Cardiac septum (tissue), 1 donor: ENCODE results near the gene FBXW7. TPM values are rescaled to one million over a fixed set of nuclear protein-coding genes. Genes with fewer than 3 reads are reported as not detected.

Source experiments
- DNase-seq: peaks from one replicate; pipeline ENCODE4 v3.0.0-alpha.2; 2020; ENCODE audit warnings: low spot score
- intact Hi-C: fragments of 100-400 bp; cut with DNase I; formaldehyde crosslinking; loops from one replicate; pipeline ENCODE4 v1.14.0; 2022
- total RNA-seq: library from RNA; stranded (reverse); fragmentation: NEBNext Ultra II Directional; extraction: Animal tissue kit (Norgen Biotek cat#: 25700); gene quantifications from one replicate; pipeline ENCODE4 v1.2.1, GENCODE V29; 2021
- donor health status: DM: no; HTN: no; CAD: no.

FBXW7 gene
- total RNA-seq, 1 donor from 2014 or later: 65.5 TPM

DNA sequence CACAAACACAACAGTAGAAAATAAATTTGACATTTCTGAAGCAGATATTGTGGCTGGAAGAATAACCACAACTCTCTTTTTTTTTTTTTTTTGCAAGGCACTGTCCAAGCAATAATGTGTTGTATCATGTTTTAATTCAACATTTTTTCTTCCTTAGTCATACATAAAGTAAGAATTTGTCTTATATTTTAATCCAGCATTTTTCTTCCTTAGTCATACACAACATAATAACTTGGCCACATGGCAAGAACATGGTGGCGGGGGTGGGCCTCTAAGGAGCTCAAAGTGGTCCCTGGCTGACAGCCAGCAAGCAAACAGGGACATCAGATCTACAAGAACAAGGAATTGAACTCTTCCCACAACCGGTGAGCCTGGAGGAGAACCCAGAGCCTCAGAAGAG is 20.2 kb downstream of the FBXW7 start:
- intact Hi-C loops: no loop called here
- no peak for DNase-seq

DNA sequence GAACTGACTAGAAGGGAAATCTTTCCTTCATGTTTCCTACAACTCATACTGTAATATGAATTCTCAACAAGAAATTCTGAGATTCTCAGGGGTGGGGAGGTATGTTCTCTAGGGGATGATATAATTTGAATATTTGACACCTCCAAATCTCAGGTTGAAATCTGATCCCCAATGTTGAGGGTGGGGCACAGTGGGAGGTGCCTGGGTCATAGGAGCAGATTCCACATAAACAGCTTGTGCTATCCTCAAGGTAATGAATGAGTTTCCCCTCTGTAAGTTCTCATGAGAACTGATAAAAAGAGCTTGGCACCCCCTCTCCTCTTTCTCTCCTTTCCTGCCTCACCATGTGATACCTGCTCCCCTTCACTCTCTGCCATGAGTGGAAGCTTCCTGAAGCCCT is 21.5 kb downstream of the FBXW7 start:
- intact Hi-C loops: no loop called here
- DNase-seq: no peak

DNA sequence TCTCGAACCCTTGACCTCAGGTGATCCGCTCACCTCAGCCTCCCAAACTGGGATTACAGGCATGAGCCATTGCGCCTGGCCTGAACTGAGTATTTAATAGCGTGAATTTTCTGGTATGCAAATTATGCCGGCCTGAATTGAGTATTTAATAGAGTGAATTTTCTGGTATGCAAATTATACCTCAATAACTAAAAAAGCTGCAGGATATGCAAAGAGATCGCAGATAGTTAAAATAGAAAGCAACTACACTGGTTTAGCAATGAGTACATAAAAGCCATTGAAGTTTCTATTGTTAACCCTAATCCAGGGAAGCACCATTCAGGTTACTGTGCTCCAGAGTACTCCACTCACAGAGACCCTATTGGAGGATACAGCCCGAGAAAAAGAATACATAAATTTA is 22.8 kb downstream of the FBXW7 start:
- no peak for DNase-seq
- intact Hi-C loops: no loop called here

DNA sequence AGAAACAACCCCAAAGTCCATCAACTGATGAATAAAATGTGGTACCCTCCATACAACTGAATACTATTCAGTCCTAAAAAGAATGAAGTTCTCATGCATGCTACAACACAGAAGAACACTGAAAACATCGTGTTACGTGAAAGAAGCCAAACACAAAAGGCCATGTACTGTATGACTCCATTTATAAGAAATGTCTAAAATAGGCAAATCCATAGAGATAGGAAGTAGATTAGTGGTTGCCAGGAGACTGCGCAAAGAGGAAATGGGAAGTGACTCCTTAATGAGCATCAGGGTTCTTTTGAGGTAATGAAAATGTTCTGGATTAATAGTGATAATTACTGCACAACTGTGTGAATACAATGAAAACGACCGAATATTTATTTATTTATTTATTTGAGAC is 23.4 kb downstream of the FBXW7 start:
- intact Hi-C loops: no loop called here
- DNase-seq: no peak

DNA sequence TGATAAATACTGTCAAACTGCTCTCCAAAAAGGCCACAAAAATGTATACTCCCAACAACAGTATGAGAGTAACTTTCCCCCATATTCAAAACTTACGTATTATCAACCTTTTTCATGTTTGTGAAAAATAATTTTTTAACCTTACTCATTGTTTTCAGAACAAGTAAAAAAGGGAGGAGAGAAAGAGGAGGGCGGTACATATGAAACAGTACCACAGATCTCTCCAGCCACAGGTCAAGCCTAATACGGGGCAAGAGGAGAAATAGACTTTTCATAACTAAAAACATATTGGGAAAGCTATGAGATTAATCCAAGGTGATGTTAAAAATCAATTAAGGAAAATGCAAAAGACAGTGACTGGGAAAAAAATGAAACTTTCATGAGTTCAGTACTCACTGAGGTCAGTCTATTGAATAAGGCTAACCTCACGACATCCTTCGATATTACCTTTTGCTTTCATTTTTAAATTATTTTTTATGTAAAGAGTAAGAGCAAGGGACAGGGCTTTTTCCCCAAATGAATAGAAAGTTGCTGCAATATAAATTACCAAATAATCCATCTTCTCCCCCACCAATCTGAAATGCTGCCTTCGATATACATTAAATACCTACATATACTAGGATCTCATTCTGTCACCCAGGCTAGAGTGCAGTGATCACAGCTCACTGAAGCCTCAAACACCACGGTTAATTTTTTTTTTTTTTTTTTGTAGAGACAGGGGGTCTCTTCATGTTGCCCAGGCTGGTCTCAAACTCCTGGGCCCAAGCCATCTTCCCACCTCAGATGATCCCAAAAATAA is 25.3 kb downstream of the FBXW7 start:
- no peak for DNase-seq
- intact Hi-C loops: no loop called here

DNA sequence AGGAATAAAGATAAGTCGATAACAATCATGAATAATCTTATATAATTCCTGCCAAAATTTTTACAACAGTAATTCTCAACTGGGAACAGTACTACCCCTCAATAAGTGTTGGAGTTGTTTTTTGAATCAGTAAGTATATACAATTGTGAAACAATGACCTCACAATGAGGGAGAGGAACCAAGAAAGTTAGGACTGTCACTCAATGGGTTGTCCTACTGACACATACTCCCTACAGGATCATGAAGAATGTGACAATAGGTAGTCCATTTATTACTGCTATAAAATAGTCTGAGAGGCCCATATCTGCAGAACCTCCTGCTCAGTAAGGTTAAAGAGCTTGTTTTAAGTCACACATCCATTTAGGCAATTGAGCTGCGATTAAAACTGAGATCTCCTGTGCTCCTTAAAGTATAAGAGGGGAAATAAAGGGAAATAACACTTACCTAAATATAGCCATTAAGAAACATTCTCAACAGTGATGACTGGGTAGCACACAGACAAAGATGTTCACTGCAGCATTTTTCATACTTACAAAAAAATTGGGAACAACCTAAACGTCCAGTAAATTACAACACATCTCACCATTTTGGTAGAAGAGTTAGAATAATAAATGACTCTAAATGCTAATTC is 26.2 kb downstream of the FBXW7 start:
- intact Hi-C loops: loop anchor here (10.0 kb wide), 1 partner anchor 595 kb away; no protein-coding TSS in a partner anchor
- DNase-seq: no peak

DNA sequence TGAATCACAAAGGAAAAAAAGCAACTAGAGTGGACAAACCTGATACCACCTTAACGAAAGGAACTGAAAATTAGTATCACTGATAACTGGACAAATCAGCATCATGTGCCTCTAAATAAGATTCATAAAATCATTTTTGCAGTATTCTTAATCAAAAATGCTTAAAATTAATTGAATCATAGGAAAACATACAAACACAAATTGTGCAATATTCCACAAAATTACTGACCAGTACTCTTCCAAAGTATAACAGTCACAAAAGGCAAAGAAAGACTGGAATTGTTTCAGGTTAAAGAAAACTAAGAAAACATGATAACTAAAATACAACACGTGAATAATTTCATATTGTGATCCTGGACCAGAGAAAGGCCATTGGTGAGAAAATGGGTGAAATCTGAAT is 27.1 kb downstream of the FBXW7 start:
- DNase-seq: no peak
- intact Hi-C loops: loop anchor here (10.0 kb wide), 1 partner anchor 596 kb away; no protein-coding TSS in a partner anchor

DNA sequence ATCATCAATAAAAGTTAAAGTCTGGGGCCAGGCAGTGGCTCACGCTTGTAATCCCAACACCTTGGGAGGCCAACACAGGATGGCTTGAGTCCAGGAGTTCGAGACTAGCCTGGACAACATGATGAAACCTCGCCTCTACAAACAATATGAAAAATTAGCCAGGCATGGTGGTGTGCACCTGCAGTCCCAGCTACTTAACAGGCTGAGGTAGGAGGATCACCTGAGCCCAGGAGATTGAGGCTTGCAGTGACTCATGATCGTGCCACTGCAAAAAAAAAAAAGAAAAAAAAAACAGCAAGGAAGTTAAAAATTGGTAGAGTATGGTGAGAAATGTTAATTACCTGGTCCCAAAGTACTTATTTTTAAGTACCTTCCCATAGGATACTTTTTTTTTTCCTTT is 27.5 kb downstream of the FBXW7 start:
- intact Hi-C loops: loop anchor here (10.0 kb wide), 1 partner anchor 596 kb away; no protein-coding TSS in a partner anchor
- DNase-seq: no peak

DNA sequence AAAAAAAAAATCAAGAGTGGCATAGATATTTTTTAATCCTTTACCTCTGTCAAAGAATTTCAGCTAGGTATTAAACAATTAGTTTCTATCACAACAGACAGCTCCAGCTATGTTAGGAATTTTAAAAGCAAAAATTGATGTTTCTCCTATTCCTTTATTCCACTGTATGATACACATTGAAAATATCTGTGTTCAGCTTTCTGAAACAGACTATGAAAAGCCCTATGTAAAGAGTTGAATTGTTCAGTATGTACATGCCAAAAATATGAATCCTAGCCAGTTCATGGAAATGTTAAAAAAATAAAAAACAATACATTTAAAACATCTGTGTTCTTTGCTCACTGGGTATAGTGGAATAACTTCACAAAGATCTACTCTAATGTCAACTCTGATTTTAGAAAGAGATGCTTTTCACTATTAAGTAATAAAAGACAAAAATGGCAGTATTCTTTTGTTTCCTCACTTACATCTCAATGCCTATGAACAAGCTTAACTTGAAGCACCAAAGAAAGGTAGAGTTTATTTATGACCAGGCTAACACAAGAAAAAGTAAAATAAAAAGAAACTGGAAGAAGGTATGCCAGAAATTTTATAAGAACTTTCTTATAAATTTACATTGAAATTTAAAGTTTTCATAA is 32.1 kb downstream of the FBXW7 start:
- intact Hi-C loops: loop anchor here (5.0 to 10.0 kb wide), 2 partner anchors 139 to 601 kb away; no protein-coding TSS in a partner anchor
- DNase-seq: no peak

DNA sequence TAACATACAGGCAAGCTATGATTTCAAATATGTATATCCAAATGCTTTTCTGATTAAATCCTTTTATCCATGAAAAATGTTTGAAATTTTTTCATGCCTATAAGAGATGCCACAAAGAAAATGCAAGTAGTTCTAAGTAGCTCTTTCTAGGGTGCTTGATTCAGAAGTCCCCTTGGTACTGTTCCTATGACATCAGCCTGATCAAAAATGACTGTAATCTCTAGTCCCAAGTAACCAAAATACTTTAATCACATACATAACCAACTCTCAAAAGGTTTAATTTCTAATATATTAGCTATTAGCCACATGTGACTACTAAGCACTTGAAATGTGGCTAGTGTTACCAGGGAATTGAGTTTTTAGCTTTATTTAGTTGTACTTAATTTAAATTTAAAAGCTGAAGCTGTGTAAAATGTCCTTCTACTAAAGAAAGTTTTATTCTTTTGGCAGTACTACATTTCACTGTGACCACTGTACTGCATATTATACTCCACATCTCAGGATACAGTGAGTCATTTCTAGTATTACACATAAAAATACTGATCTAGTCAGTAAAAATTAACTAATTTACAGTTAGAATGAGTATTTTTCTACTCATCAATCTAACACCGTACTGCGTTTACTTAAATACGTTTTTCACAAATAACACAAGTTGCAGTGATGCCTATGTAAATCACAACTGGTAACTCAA is 33.9 kb downstream of the FBXW7 start:
- no peak for DNase-seq
- intact Hi-C loops: loop anchor here (2.0 to 10.0 kb wide), 3 partner anchors 140 to 603 kb away; no protein-coding TSS in a partner anchor

DNA sequence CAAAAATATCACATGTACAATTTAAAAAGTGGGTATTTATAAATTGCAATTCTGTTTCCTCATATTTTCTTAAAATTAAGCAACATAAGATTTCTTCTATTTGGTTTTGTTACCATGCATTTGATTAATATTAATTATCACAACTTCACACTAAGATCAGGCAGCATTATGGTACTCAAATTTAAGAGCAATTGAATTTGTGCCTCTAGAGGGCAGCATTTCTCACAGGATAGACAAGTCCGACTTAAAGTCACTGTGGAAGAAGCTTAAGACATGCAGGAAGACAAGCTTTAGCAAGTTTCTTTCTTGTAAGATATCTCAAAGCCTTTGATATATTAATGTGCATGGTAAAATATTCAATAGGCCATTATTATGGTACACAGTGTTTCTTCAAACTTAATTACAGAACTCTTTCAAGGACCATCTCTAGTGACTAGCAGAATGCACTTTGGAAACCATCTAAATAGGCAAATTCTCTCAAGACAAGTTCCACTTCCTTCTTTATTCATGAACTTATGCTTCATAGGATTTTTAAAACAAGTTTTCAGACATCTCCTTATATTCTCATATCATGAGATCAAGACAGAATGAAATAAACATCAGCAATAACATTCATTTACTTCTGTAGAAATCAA is 35.0 kb downstream of the FBXW7 start:
- intact Hi-C loops: loop anchor here (2.0 to 10.0 kb wide), 3 partner anchors 141 to 604 kb away; no protein-coding TSS in a partner anchor
- no peak for DNase-seq

DNA sequence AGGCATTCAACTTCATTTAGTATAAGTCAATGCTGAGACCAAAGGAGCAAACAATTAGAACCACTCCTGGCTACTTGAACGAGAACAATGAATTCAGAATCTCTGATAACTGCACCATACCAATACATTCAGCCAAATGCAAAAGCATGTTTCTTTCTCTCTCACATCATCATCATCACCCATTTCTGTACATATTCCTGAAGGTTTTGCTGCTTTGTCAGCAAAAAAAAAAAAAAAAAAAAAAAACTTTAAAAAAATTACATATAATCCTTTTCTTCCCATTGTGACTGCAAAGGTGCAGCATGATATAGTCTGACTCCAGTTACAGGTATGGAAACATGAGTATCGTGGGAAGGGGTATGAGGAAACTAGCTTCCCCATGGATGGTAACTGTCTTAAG is 35.6 kb downstream of the FBXW7 start:
- DNase-seq: no peak
- intact Hi-C loops: loop anchor here (2.0 to 10.0 kb wide), 3 partner anchors 142 to 605 kb away; no protein-coding TSS in a partner anchor

DNA sequence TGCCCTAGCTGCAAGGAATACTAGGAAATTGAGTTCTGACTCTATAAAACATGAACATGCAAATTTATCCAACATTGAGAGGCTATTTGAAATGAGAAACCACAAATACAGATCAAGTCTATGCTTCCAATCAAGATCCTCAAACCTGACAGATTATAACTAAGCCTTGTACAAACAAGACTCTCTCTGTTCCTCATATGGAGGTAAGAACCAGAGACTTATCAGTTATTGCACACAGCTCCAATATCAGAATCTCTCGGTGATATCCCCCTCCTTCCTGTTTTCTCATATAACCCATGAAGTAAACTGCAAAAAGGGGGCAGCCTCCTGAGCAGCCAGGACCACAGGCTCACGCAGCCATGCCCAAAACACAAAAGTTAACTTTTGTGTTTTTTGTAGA is 36.5 kb downstream of the FBXW7 start:
- no peak for DNase-seq
- intact Hi-C loops: no loop called here

DNA sequence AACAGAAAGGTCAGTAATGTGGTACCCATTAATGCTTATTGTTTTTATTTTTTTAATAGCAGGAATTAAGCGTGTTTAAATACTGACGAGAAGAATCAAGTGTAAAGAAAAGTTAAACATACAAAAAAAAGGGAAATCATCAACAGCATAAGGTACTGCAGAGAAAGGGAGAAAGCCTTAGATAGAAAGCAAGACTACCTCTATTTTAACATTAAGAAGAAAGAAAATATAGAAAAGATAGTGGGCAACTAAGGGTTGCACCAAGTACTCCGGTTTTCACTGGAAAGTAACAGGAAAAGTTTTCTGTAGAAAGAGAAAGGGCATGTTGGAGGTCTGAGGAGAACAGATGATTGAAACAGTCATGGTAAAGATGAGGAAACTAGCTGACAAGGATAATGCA is 41.9 kb downstream of the FBXW7 start:
- intact Hi-C loops: no loop called here
- DNase-seq: no peak

DNA sequence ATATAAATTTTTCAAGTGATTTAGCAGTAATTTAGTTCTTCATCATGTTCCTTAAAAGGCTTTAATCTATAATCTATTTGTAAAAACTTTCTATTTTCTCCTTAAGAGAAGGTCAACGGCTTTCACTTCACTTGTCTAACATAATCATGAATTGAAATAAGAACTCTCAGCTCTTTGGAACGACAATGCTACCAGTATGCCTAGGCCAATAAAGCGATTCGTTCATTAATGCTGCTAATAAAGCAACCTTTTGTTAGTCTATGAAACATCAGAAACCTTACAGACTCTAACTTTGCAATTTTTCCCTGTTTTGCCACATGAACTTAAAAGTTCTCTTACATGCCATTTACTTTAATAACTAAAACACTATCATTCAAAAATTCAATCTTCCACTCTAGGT is 47.6 kb downstream of the FBXW7 start:
- DNase-seq: no peak
- intact Hi-C loops: no loop called here

DNA sequence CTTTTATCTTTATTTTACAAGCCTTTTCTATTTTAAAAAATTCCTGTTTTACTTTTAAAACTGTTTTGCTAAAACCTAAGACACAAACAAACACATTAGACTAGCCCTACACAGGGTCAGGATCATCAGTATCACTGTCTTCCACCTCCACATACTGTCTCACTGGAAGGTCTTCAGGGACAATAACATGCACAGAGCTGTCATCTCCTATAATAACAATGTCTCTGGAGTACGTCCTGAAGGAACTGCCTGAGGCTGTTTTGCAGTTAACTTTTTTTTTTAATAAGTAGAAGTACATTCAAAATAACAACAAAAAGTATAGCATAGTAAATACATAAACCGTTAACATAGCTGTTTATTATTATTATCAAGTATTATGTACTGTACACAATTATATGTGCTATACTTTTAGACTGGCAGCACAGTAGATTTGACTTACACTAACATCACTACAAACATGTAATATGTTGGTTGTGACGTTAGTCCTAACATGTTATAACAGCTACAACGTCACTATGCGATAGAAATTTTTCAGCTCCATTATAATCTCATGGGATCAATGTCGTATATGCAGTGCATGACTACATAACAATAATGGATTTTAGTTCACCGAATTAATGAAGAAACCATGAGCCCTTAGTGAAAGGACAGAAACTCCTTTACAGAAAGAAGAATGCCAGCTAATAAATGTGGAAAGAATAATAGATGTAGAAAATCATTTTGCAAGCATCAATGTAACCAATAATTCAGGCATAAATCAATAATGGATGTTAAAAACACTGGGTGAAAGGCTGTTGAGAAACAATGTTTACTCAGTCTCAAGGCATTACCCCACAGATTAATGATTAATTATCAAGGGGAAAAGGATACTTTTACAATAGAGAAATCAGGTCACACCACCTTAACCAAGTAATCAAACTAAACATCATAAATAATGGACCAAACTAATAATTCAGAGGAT is 49.2 kb downstream of the FBXW7 start:
- intact Hi-C loops: no loop called here
- no peak for DNase-seq

DNA sequence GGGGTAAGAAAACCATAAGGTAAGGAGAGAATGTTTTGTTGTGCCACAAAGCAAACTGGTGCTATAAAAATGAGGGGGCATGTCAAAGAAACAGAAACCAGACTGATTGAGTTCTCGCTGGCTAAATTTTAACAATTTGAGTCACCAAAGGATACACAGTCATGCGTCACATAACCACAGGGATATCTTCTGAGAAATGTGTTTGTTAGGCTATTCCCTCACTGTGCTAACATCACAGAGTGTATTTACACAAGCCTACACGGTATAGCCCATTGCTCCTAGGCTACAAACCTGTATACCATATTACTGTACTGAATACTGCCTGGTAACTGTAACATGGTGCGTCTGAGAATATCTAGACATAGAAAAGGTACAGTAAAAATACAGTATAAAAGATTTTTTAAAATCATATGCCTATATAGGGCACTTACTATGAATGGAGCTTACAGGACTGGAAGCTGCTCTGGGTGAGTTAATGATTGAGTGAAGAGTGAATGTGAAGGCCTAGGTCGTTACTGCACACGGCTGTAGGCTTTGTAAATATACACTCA is 50.1 kb downstream of the FBXW7 start:
- no peak for DNase-seq
- intact Hi-C loops: no loop called here

DNA sequence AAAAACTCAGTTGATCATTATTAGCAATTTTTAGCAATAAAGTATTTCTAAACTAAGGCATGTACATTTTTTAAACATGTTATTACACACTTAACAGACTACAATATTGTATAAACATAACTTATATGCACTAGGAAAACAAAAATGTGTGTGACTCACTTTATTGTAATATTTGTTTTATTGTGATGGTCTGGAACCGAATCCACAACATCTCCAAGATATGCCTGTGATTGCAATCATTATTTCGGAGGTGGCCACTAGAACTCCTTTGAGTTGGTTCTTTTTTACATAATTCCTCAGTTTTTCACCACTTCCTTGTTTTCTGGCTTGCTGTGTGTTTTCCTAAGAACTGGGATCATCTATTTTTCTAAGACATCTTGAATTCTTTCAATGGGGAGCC is 53.7 kb downstream of the FBXW7 start:
- intact Hi-C loops: no loop called here
- no peak for DNase-seq
